Keratinocyte (primary cell): ENCODE measurements around the gene BAHCC1. TPM values are rescaled to one million over a fixed set of nuclear protein-coding genes. Genes with fewer than 3 reads are reported as not detected.

Source experiments
- DNase-seq: peaks from one replicate; pipeline ENCODE4 v3.0.0-alpha.2; 2011; ENCODE audit warnings: low read depth, missing footprints, low spot score
- FAIRE-seq: peaks from 2 replicates; lab custom pipeline; 2011; peaks lifted over from hg19 to GRCh38; lab: Jason Lieb, UNC
- H2AFZ ChIP-seq: 2 replicates; pipeline ENCODE4 v1.6.0; 2012; ENCODE audit warnings: low read length, control low read depth, inconsistent platforms; ENCODE audit not compliant: control insufficient read depth
- H3K27ac ChIP-seq: 2 replicates; pipeline ENCODE4 v1.5.1; 2011; ENCODE audit warnings: low read length; ENCODE audit not compliant: control insufficient read depth, insufficient read depth
- H3K27me3 ChIP-seq: 3 replicates; pipeline ENCODE4 v1.6.0; 2011; ENCODE audit warnings: low read length; ENCODE audit not compliant: control insufficient read depth, insufficient read depth; ENCODE audit errors: extremely low read depth
- H3K36me3 ChIP-seq, 2 experiments: 2 replicates in 1 of 2; 3 replicates in 1 of 2; pipeline ENCODE4 v1.5.1; 2011; ENCODE audit warnings: low read length in 2 of 2, mild to moderate bottlenecking in 1 of 2; ENCODE audit not compliant: control insufficient read depth in 2 of 2, insufficient read depth in 2 of 2; ENCODE audit errors: extremely low read depth in 1 of 2
- H3K4me1 ChIP-seq: 3 replicates; pipeline ENCODE4 v1.5.1; 2011; ENCODE audit warnings: low read length; ENCODE audit not compliant: control insufficient read depth, insufficient read depth; ENCODE audit errors: extremely low read depth
- H3K4me2 ChIP-seq: 3 replicates; pipeline ENCODE4 v1.6.0; 2011; ENCODE audit warnings: low read depth, low read length; ENCODE audit not compliant: control insufficient read depth, insufficient read depth; ENCODE audit errors: extremely low read depth
- H3K4me3 ChIP-seq, 3 experiments: fragments of 200-600 bp in 1 of 3; sonication (generic) in 1 of 3; 2 replicates in 2 of 3; 3 replicates in 1 of 3; pipeline ENCODE4 v1.5.1; 2011 to 2016; ENCODE audit warnings: low read length in 3 of 3, mild to moderate bottlenecking in 3 of 3, control low read depth in 2 of 3, inconsistent platforms in 1 of 3, low read depth in 1 of 3, mixed read lengths in 1 of 3, mixed run types in 1 of 3, moderate library complexity in 1 of 3; ENCODE audit not compliant: control insufficient read depth in 2 of 3, insufficient read depth in 2 of 3; ENCODE audit errors: extremely low read depth in 1 of 3
- H3K79me2 ChIP-seq: 2 replicates; pipeline ENCODE4 v1.6.0; 2012; ENCODE audit warnings: low read length; ENCODE audit not compliant: control insufficient read depth, insufficient read depth
- H3K9ac ChIP-seq: 3 replicates; pipeline ENCODE4 v1.6.0; 2011; ENCODE audit warnings: low read length; ENCODE audit not compliant: control insufficient read depth, insufficient read depth; ENCODE audit errors: extremely low read depth
- H3K9me1 ChIP-seq: 3 replicates; pipeline ENCODE4 v1.6.0; 2011; ENCODE audit warnings: low read length; ENCODE audit not compliant: control insufficient read depth, insufficient read depth; ENCODE audit errors: extremely low read depth
- H3K9me3 ChIP-seq: 2 replicates; pipeline ENCODE4 v1.5.1; 2012; ENCODE audit warnings: low read depth, low read length; ENCODE audit not compliant: control insufficient read depth
- H4K20me1 ChIP-seq: 3 replicates; pipeline ENCODE4 v1.6.0; 2011; ENCODE audit warnings: low read length; ENCODE audit not compliant: control insufficient read depth, insufficient read depth; ENCODE audit errors: extremely low read depth
- EZH2 ChIP-seq: IDR thresholded peaks from one replicate; pipeline ENCODE4 v1.6.1; 2012; ENCODE audit warnings: inconsistent platforms, mild to moderate bottlenecking, low read length, moderate library complexity
- dilution Hi-C: fragments of 300-500 bp; cut with MboI; formaldehyde crosslinking; loops from one replicate; pipeline ENCODE4 v1.7.0; 2020; ENCODE audit warnings: low sequenced_read_pairs; ENCODE audit not compliant: extremely low pct_ligation_motif_present
- polyA plus RNA-seq, 5 experiments: library from polyadenylated mRNA; depleted of rRNA in 3 of 5; stranded (reverse) in 3 of 5; stranded (forward) in 1 of 5; unstranded in 1 of 5; fragments of >200 nt; gene quantifications; 1 replicate in 1 of 5; 2 replicates in 3 of 5; 3 replicates in 1 of 5; pipeline versions ENCODE4 v1.2.1 to v1.2.3, GENCODE V29; 2011 to 2012; ENCODE audit warnings: missing spikeins in 2 of 5, low read depth in 1 of 5, low replicate concordance in 1 of 5
- TF ChIP-seq, protein P1 (sequence below), 3 experiments: IDR thresholded peaks in 1 of 3; conservative IDR thresholded peaks in 1 of 3; optimal IDR thresholded peaks in 1 of 3; 2 replicates in 2 of 3; 3 replicates in 1 of 3; pipeline versions ENCODE3 to v1.5.1; 2011; ENCODE audit warnings: low read length in 3 of 3, mild to moderate bottlenecking in 3 of 3, moderate library complexity in 2 of 3, control low read depth in 1 of 3, inconsistent platforms in 1 of 3; ENCODE audit not compliant: insufficient read depth in 2 of 3; ENCODE audit errors: extremely low read depth in 1 of 3

The BAHCC1 gene
- polyA plus RNA-seq, 1 donor (not counting 4 experiments of a cell fraction or from before 2014, with no cell fraction given): 0.52 TPM

DNA sequence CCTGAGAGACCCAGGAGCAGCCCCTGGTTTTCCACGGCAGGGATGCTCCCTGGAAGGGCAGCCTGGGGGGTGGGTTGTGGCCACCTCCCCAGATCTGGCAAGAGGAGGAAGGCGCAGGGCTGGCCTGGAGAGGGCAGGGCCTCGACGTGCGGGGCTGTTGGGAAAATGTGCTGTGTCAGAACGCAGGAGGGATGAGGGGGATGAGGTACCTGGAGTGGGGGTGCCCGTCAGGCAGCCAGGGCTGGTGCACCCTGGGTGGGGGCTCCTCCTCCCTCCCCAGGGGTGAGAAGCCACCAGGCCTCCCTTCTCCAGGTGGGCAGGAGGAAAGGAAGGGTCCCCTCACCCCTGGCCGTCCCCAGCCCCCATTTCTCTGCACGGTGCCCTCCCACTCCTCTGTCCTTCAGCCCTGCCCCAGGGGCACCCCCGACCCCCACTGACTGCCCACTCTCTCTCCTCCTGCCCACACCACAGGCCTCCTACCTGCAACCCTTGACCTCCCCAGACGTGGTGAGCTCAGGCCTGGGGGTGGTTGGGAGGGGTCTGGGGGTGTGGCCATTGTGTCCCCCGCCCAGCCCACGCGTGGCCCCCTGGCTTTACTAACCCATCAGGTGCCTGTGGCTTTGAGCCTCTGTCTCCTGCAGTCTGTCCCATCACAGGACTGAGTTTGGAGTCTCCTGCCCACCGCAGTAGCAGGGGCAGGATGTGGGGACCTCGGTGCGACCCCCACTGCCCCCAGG is 39.6 kb downstream of the BAHCC1 start:
- DNase-seq: no peak
- H3K36me3 ChIP-seq: no peaks in the 10 kb centered on the region
- H2AFZ ChIP-seq: no peak overlapping the region
- H3K27me3 ChIP-seq: peaks cover 23% of the 10 kb centered on the region
- no peak overlapping the region for H3K4me2 ChIP-seq
- no peaks in the 10 kb centered on the region for H3K4me1 ChIP-seq
- H3K79me2 ChIP-seq: no peaks in the 10 kb centered on the region
- H3K9me3 ChIP-seq: no peaks in the 10 kb centered on the region
- no peak overlapping the region for H3K27ac ChIP-seq
- no peaks in the 10 kb centered on the region for H3K9me1 ChIP-seq
- TF ChIP-seq, protein P1, sequence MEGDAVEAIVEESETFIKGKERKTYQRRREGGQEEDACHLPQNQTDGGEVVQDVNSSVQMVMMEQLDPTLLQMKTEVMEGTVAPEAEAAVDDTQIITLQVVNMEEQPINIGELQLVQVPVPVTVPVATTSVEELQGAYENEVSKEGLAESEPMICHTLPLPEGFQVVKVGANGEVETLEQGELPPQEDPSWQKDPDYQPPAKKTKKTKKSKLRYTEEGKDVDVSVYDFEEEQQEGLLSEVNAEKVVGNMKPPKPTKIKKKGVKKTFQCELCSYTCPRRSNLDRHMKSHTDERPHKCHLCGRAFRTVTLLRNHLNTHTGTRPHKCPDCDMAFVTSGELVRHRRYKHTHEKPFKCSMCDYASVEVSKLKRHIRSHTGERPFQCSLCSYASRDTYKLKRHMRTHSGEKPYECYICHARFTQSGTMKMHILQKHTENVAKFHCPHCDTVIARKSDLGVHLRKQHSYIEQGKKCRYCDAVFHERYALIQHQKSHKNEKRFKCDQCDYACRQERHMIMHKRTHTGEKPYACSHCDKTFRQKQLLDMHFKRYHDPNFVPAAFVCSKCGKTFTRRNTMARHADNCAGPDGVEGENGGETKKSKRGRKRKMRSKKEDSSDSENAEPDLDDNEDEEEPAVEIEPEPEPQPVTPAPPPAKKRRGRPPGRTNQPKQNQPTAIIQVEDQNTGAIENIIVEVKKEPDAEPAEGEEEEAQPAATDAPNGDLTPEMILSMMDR (optimal IDR thresholded peaks at IDR 0.05 in 1 of 3, IDR thresholded peaks at IDR 0.05 in 1 of 3, conservative IDR thresholded peaks at IDR 0.05 in 1 of 3; ENCODE audit: extremely low read depth in 1 of 3, insufficient read depth in 2 of 3, low read length in 3 of 3): no peak
- no peak for TF ChIP-seq EZH2
- H3K9ac ChIP-seq: no peak overlapping the region
- no peak for FAIRE-seq
- no peak overlapping the region for H3K4me3 ChIP-seq
- H4K20me1 ChIP-seq: peaks cover 5% of the 10 kb centered on the region
- dilution Hi-C loops: no loop called here

DNA sequence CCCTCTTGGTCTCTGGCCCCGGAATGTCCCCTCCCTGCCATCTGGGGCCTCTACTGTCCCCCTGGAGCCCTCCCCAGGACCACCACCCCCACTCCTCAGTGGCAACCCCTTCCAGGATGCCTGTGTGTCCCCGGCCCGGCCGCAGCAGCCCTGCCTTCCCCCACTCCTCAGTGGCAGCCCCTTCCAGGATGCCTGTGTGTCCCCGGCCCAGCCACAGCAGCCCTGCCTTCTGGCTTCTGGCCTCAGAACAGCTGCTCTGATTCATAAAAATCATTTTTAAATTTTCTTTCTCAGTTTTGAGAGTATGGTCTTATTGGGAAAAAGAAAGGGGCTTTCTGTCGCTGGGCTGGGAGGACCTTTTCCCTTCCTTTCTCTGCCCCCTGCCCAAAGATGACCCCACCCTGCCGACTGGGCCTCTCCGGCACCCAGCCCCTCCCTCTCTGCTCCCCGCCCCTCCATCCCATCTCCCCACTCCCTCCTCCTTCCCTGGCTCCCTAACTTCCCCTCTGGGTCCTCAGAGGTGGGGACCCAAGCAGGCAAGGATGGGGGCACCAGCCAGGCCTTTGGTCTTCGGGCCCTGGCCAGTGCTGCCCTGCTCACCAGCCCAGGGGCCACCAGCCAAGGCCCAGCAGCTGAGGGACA is 40.5 kb downstream of the BAHCC1 start:
- Histone ChIP-seq H3K36me3 (no peaks in the 10 kb centered on the region), H3K9me3 (no peaks in the 10 kb centered on the region), H2AFZ (no peak overlapping the region), H3K79me2 (no peaks in the 10 kb centered on the region), H3K4me1 (no peaks in the 10 kb centered on the region), H4K20me1 (peaks cover 5% of the 10 kb centered on the region), H3K27ac (no peak overlapping the region), H3K9me1 (no peaks in the 10 kb centered on the region), H3K4me2 (no peak overlapping the region), H3K27me3 (peaks cover 18% of the 10 kb centered on the region), H3K9ac (no peak overlapping the region), H3K4me3 (no peak overlapping the region)
- DNase-seq: no peak
- dilution Hi-C loops: no loop called here
- TF ChIP-seq, protein P1 (optimal IDR thresholded peaks at IDR 0.05 in 1 of 3, IDR thresholded peaks at IDR 0.05 in 1 of 3, conservative IDR thresholded peaks at IDR 0.05 in 1 of 3; ENCODE audit: extremely low read depth in 1 of 3, insufficient read depth in 2 of 3, low read length in 3 of 3): no peak
- no peak for TF ChIP-seq EZH2
- FAIRE-seq: no peak
